Urothelium cell line (cell line): ENCODE data around the gene PTBP3.
A peak's percentile ranks its signal among the peaks of the same experiment; 100 is the strongest.
"Not testable (repeated sequence)": the region's sequence is repeated elsewhere in the genome, so short reads cannot be mapped to it uniquely, and the experiment has no call there.

Experiments used
- DNase-seq: peaks from one replicate; pipeline ENCODE4 v3.0.0; 2011; ENCODE audit warnings: low spot score, mixed read lengths
- FAIRE-seq: peaks from 2 replicates; lab custom pipeline; 2011; peaks lifted over from hg19 to GRCh38; lab: Jason Lieb, UNC

PTBP3 gene

DNA sequence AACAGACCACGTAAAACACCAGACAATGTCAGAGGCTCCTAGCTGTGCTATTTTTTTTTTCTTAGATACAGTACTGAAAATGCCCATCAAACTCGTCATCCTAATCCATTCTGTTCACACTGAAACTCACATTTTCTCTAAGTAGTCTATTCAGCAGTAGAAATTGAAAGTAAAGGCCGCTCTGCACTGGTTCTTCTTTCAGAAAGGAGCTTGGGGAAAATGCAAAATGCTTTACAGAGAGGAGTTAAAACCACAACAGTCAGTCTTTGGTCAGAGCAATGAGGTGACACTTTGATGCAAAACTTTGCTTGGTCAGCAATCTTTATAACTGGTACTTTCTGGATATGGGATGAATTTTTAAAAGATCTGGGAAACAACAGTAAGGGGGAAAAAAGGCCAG, 114.5 kb downstream of the PTBP3 start:
- DNase-seq = no peak
- no peak for FAIRE-seq

- FAIRE-seq (no peak), DNase-seq (no peak)
Measured at GRCh38 chr9:112212926-112213325, 120.5 kb downstream of the PTBP3 start.

DNA sequence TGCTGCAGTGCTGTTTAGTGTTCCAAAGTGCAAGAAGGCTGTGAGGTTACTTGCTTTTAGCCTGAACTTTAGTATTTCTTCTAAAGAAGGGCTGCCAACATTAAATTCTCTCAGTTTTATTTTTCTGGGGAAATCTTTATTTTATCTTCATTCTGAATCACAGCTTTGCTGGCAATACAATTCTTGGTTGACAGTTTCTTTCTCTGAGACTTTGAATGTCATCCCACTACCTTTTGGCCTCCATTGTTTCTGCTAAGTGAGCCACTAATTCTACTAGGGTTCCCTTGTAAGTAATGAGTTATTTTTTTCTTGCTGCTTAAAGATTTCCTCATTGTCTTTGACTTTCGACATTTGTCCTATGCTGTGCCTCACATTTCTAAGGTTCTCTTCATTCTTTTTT, 126.0 kb downstream of the PTBP3 start:
- FAIRE-seq (no peak), DNase-seq (no peak)

DNA sequence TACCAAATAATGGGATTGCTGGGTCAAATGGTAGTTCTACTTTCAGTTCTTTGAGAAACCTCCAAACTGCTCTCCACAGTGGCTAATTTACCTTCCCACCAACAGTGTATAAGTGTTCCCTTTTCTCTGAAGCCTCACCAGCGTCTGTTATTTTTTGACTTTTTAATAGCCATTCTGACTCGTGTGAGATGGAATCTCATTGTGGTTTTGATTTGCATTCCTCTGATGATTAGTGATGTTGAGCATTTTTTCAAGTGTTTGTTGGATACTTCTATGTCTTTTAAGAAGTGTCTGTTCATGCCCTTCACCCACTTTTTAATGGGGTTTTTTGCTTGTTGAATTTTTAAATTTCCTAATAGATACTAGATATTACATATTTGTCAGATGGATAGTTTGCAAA, 129.9 kb downstream of the PTBP3 start:
- no peak for DNase-seq
- no peak for FAIRE-seq

DNA sequence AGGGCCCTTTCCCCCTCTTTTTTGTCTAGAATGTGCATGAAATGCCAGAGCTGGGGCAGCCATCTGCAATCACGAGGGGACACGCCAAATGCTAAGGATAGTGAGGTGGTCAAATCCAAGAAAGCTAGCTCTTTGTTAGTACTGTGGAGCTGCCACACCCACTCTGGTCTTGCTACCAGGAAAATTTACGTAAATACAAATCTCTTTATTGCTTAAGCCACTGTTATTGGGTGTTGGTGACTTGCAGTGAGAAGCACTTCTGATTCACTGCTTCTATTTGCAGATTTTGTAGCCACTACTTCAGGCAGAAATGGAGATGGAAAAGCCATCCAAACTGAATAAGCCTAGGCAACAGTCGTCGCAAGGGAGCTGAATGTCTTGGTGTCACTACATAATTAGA, 132.7 kb downstream of the PTBP3 start:
- no peak for DNase-seq
- no peak for FAIRE-seq

DNA sequence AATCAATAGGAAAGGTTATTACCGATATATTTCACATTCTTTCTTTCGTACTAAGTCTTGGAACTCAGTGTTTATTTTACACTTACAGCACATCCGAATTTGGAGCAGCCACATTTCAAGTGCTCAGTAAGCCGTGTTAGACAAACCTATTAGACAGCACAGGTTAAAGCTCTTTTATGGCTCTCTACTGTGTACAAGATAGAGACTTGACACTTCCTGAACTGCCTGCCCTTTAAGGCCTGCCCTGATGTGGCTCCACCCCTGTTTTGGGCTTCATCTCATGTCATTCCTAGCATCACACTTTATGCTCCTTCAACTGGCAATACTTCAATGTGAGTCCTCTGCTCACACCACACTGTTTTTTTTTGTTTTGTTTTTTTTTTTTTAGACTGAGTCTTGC, 134.8 kb downstream of the PTBP3 start:
- FAIRE-seq = no peak
- DNase-seq = no peak

DNA sequence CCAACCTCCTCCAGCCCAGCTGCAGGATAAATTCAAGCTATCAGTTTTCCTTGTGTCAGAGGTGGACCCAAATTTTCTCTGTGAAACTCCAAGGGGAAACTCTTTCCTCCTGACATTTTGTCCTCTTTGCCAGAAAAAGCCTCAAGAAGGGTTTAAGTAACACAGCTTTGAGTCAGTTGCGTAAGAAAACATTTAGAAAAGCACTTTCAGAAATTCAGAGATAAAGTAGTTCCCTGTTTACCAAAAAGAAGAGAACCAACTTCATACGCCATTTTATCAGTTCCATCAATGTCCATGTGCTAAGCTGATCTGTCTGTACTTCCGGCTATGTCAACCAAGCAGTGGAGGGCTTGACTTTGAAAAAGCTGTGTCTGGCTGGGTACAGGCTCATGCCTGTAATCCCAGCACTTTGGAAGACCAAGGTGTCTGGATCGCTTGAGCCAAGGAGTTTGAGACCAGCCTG, 138.4 kb downstream of the PTBP3 start:
- DNase-seq (no peak), FAIRE-seq (no peak)

GRCh38 chr9:112193572-112194288, 139.7 kb downstream of the PTBP3 start:
- DNase-seq (no peak), FAIRE-seq (no peak)

GRCh38 chr9:112190320-112190719, 143.1 kb downstream of the PTBP3 start:
- FAIRE-seq, DNase-seq: not testable (repeated sequence)

DNA sequence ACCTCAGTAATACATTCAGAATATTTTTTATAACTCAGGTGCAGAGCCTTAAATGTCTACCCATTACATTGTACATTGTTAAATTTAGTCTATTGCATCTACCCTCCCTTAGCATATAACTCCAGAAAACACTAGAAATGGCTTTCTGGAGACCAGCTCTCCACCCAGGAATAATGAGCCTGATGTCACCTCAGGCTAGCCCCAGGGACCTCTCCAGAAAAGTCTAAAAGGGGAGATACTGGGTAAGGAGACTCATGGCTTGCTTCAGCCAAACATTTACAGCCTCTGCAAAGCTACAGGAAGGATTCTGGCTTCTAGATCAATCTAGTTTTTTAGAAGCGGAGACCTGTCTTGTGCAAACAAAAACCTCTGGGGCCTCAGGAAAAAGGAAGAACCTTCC, 144.5 kb downstream of the PTBP3 start:
- FAIRE-seq (no peak), DNase-seq (no peak)

GRCh38 chr9:112187404-112187803, 146.0 kb downstream of the PTBP3 start:
- FAIRE-seq (no peak), DNase-seq (no peak)

- FAIRE-seq (no peak), DNase-seq (no peak)
Measured at GRCh38 chr9:112186695-112187094, 146.7 kb downstream of the PTBP3 start.

DNA sequence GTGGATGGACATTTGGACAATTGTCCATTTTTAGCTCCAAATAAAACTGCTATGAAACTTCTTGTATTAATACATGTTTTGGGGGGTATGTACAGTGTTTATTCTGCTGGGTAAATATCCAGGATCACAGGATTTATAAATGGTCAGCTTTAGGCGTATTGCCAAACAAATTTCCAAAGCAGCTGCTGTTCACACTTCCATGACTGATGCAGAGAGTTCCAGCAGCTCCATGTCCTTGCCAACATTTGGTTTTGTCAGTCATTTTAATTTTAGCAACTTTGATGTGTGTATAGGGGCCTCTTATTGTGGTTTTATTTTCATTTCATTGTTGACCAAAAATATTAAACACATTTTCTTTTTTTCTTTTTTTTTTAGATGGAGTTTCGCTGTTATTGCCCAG, 148.5 kb downstream of the PTBP3 start:
- FAIRE-seq = no peak

GRCh38 chr9:112184221-112184620, 149.2 kb downstream of the PTBP3 start:
- FAIRE-seq (no peak), DNase-seq (no peak)

More for the DNA sequence above, 148.5 kb downstream of the PTBP3 start:
- DNase-seq = no peak

- DNase-seq = no peak
Measured at GRCh38 chr9:112180387-112180881, 153.0 kb downstream of the PTBP3 start.

GRCh38 chr9:112179816-112180215, 153.6 kb downstream of the PTBP3 start:
- FAIRE-seq (no peak), DNase-seq (no peak)

More at GRCh38 chr9:112180387-112180881, 153.0 kb downstream of the PTBP3 start:
- FAIRE-seq = no peak

- FAIRE-seq = no peak
Measured at GRCh38 chr9:112176524-112176923, 156.9 kb downstream of the PTBP3 start.

DNA sequence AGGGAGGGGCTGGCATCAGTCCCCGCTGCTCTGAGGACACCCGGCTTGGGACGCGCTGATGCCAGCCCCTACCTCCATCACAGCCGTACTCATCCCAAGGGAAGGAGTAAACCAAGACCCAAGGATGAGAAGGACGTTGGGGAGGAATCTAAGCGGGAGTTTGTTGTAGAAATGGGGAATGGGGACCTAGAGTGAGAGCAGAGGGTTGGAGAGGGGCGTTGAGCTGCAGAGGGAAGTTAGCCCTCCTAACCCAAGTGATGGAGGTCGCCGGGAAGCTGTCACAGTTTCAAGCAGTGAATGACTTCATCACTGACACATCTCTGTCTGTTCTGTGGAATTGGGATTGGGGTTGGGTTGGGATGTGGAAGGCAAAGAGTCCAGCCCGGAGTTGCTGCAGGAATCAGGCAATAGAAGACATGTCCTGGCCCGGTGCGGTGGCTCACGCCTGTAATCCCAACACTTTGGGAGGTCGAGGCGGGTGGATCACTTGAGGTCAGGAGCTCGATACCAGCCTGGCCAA, 157.6 kb downstream of the PTBP3 start:
- DNase-seq = no peak
- no peak for FAIRE-seq

More at GRCh38 chr9:112176524-112176923, 156.9 kb downstream of the PTBP3 start:
- DNase-seq = no peak

- DNase-seq (peak; percentile 51), FAIRE-seq (no peak)
Measured at GRCh38 chr9:112174965-112175795, 158.2 kb downstream of the PTBP3 start, which contains the start of gene SUSD1. Gene SUSD1, minus strand, starts transcription at chr9:112175297. Its CDS starts 62 bp downstream, at chr9:112175235.

GRCh38 chr9:112174222-112174964, 159.0 kb downstream of the PTBP3 start:
- FAIRE-seq (no peak), DNase-seq (peak; percentile 79)
